Measurements from ENCODE around the gene SPACA4. TPM values are rescaled to one million over a fixed set of nuclear protein-coding genes. Genes with fewer than 3 reads are reported as not detected.
"Not testable (repeated sequence)": the region's sequence is repeated elsewhere in the genome, so short reads cannot be mapped to it uniquely, and the experiment has no call there.

Gene SPACA4
- total RNA-seq = not detected in 2 replicates

GRCh38 chr19:48606463-48607358 lies at the start of gene SPACA4:
Gene SPACA4 (plus strand): TSS chr19:48606742. CDS start chr19:48606979, 237 bp downstream.
- intact Hi-C loops (cut with micrococcal nuclease) = no loop called here

GRCh38 chr19:48556825-48557224 lies 49.7 kb upstream of the SPACA4 start:
- intact Hi-C loops (cut with micrococcal nuclease) = no loop called here

- intact Hi-C loops (cut with micrococcal nuclease) = no loop called here
These were observed 48.4 kb upstream of the SPACA4 start for GRCh38 chr19:48558018-48558684.

GRCh38 chr19:48560095-48560530 lies 46.4 kb upstream of the SPACA4 start:
- intact Hi-C loops (cut with micrococcal nuclease) = no loop called here

GRCh38 chr19:48561412-48561811 lies 45.1 kb upstream of the SPACA4 start:
- intact Hi-C loops (cut with micrococcal nuclease) = no loop called here

- intact Hi-C loops (cut with micrococcal nuclease) = no loop called here
These were observed 41.5 kb upstream of the SPACA4 start for GRCh38 chr19:48565090-48565489.

- intact Hi-C loops (cut with micrococcal nuclease) = no loop called here
These were observed 38.1 kb upstream of the SPACA4 start for GRCh38 chr19:48568345-48568886.

GRCh38 chr19:48569814-48570213 lies 36.7 kb upstream of the SPACA4 start:
- intact Hi-C loops (cut with micrococcal nuclease) = no loop called here

- intact Hi-C loops (cut with micrococcal nuclease) = no loop called here
These were observed 35.0 kb upstream of the SPACA4 start for GRCh38 chr19:48571378-48572162.

GRCh38 chr19:48573163-48573505 lies 33.4 kb upstream of the SPACA4 start:
- intact Hi-C loops (cut with micrococcal nuclease) = no loop called here

- intact Hi-C loops (cut with micrococcal nuclease) = no loop called here
These were observed 30.5 kb upstream of the SPACA4 start for GRCh38 chr19:48575931-48576622.

- intact Hi-C loops (cut with micrococcal nuclease) = not testable (repeated sequence)
These were observed 28.6 kb upstream of the SPACA4 start for GRCh38 chr19:48577908-48578307.

- intact Hi-C loops (cut with micrococcal nuclease) = no loop called here
These were observed 27.7 kb upstream of the SPACA4 start for GRCh38 chr19:48578891-48579290.

GRCh38 chr19:48582168-48582567 lies 24.4 kb upstream of the SPACA4 start:
- intact Hi-C loops (cut with micrococcal nuclease) = no loop called here

- intact Hi-C loops (cut with micrococcal nuclease) = loop anchor here (5.0 kb wide), 1 partner anchor 255 kb away; no protein-coding TSS in a partner anchor
These were observed 19.2 kb upstream of the SPACA4 start for GRCh38 chr19:48587387-48587786.

- intact Hi-C loops (cut with micrococcal nuclease) = loop anchor here (1.0 to 5.0 kb wide), 4 partner anchors 19 to 257 kb away; partner anchors contain the start of genes RPL18 and SPHK2
These were observed 17.7 kb upstream of the SPACA4 start for GRCh38 chr19:48588670-48589401.

GRCh38 chr19:48591021-48591420 lies 15.5 kb upstream of the SPACA4 start:
- intact Hi-C loops (cut with micrococcal nuclease) = no loop called here

GRCh38 chr19:48595171-48595570 lies 11.4 kb upstream of the SPACA4 start:
- intact Hi-C loops (cut with micrococcal nuclease) = no loop called here

- intact Hi-C loops (cut with micrococcal nuclease) = no loop called here
These were observed 10.7 kb upstream of the SPACA4 start for GRCh38 chr19:48595833-48596232.

- intact Hi-C loops (cut with micrococcal nuclease) = no loop called here
These were observed 10.3 kb upstream of the SPACA4 start for GRCh38 chr19:48596237-48596636.

Data from T-helper 1 cell treated with Interleukin-12 subunit alpha and Interleukin-12 subunit beta and Interleukin-4 antibody, amounts not matched to agents 30 ng/mL and 1 ng/mL, for 36 hours (primary cell).